ENCODE results near the gene CMKLR1.

DNA sequence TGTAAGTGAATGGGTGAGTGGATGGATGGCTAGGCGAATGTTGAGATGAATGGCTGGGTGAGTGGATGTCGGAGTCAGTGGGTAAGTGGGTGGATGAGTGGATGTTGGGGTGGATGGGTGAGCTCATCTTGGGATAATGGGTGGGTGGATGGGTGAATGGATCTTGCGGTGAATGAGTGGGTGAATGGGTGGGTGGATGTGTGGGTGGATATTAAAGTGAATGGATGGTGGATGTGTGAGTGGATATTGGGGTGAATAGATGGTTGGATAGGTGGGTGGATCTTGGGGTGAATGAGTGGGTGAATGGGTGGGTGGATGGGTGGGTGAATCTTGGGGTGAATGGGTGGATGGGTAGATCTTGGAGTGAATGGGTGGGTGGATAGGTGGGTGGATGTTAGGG, 51.9 kb downstream of the CMKLR1 start:
- TF ChIP-seq, protein P1, sequence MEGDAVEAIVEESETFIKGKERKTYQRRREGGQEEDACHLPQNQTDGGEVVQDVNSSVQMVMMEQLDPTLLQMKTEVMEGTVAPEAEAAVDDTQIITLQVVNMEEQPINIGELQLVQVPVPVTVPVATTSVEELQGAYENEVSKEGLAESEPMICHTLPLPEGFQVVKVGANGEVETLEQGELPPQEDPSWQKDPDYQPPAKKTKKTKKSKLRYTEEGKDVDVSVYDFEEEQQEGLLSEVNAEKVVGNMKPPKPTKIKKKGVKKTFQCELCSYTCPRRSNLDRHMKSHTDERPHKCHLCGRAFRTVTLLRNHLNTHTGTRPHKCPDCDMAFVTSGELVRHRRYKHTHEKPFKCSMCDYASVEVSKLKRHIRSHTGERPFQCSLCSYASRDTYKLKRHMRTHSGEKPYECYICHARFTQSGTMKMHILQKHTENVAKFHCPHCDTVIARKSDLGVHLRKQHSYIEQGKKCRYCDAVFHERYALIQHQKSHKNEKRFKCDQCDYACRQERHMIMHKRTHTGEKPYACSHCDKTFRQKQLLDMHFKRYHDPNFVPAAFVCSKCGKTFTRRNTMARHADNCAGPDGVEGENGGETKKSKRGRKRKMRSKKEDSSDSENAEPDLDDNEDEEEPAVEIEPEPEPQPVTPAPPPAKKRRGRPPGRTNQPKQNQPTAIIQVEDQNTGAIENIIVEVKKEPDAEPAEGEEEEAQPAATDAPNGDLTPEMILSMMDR (IDR thresholded peaks at IDR 0.05; ENCODE audit: low read length) = no peak
- no peak for TF ChIP-seq EZH2 (IDR thresholded peaks at IDR 0.05; ENCODE audit: borderline replicate concordance, low read length)
